HEK293 (cell line): ENCODE measurements around the gene B3GNT4.

Source experiments
- FEZF1 ChIP-seq: fragments of 450-650 bp; formaldehyde crosslinking; IDR thresholded peaks from 2 replicates; pipeline ENCODE4 v1.5.1; 2016; ENCODE audit warnings: missing biosample characterization, missing genetic modification characterization
- KLF1 ChIP-seq: fragments of 450-650 bp; formaldehyde crosslinking; IDR thresholded peaks from 2 replicates; pipeline ENCODE4 v1.5.1; 2016; ENCODE audit warnings: missing biosample characterization, missing genetic modification characterization
- OSR2 ChIP-seq: fragments of 450-650 bp; formaldehyde crosslinking; IDR thresholded peaks from 2 replicates; pipeline ENCODE4 v1.5.1; 2016; ENCODE audit warnings: missing biosample characterization, missing genetic modification characterization
- PATZ1 ChIP-seq: fragments of 450-650 bp; formaldehyde crosslinking; IDR thresholded peaks from 2 replicates; pipeline ENCODE4 v1.5.1; 2016; ENCODE audit warnings: missing biosample characterization, missing genetic modification characterization
- PBX3 ChIP-seq: sonication (generic); formaldehyde crosslinking; IDR thresholded peaks from 2 replicates; pipeline ENCODE4 v1.8.1; 2022; ENCODE audit warnings: mild to moderate bottlenecking, moderate library complexity, missing genetic modification reagents
- PRDM2 ChIP-seq: fragments of 450-650 bp; formaldehyde crosslinking; IDR thresholded peaks from 2 replicates; pipeline ENCODE4 v1.5.1; 2016; ENCODE audit warnings: missing biosample characterization, missing genetic modification characterization, borderline replicate concordance
- SP2 ChIP-seq: fragments of 450-650 bp; formaldehyde crosslinking; IDR thresholded peaks from 2 replicates; pipeline ENCODE4 v1.5.1; 2016; ENCODE audit warnings: missing biosample characterization, missing genetic modification characterization
- SP7 ChIP-seq: fragments of 450-650 bp; formaldehyde crosslinking; IDR thresholded peaks from 2 replicates; pipeline ENCODE4 v1.5.1; 2016; ENCODE audit warnings: missing biosample characterization, missing genetic modification characterization
- ZBTB17 ChIP-seq: fragments of 450-650 bp; formaldehyde crosslinking; IDR thresholded peaks from 2 replicates; pipeline ENCODE4 v1.5.1; 2016; ENCODE audit warnings: missing biosample characterization, missing genetic modification characterization
- ZBTB44 ChIP-seq: fragments of 450-650 bp; IDR thresholded peaks from 2 replicates; pipeline ENCODE4 v1.5.1; 2018; ENCODE audit warnings: missing biosample characterization, mild to moderate bottlenecking, missing genetic modification characterization
- ZBTB6 ChIP-seq: fragments of 450-650 bp; formaldehyde crosslinking; IDR thresholded peaks from 2 replicates; pipeline ENCODE4 v1.5.1; 2017; ENCODE audit warnings: missing biosample characterization, missing genetic modification characterization
- ZIC2 ChIP-seq: fragments of 450-650 bp; formaldehyde crosslinking; IDR thresholded peaks from 2 replicates; pipeline ENCODE4 v1.5.1; 2016; ENCODE audit warnings: missing biosample characterization, missing genetic modification characterization
- ZNF248 ChIP-seq: fragments of 450-650 bp; formaldehyde crosslinking; IDR thresholded peaks from 2 replicates; pipeline ENCODE4 v1.5.1; 2017; ENCODE audit warnings: missing biosample characterization, missing genetic modification characterization
- ZNF394 ChIP-seq: fragments of 450-650 bp; formaldehyde crosslinking; IDR thresholded peaks from 2 replicates; pipeline ENCODE4 v1.5.1; 2016; ENCODE audit warnings: missing biosample characterization, missing genetic modification characterization, mild to moderate bottlenecking, moderate library complexity, borderline replicate concordance
- ZNF398 ChIP-seq: fragments of 450-650 bp; formaldehyde crosslinking; IDR thresholded peaks from 2 replicates; pipeline ENCODE4 v1.5.1; 2017; ENCODE audit warnings: missing biosample characterization, missing genetic modification characterization
- ZNF600 ChIP-seq: fragments of 450-650 bp; formaldehyde crosslinking; IDR thresholded peaks from 2 replicates; pipeline ENCODE4 v1.5.1; 2016; ENCODE audit warnings: missing biosample characterization, missing genetic modification characterization
- ZNF624 ChIP-seq: fragments of 450-650 bp; formaldehyde crosslinking; IDR thresholded peaks from 2 replicates; pipeline ENCODE4 v1.5.1; 2017; ENCODE audit warnings: missing biosample characterization, missing genetic modification characterization
- ZNF830 ChIP-seq: fragments of 450-650 bp; IDR thresholded peaks from 2 replicates; pipeline ENCODE4 v1.5.0; 2018; ENCODE audit warnings: missing biosample characterization, missing genetic modification characterization, low read depth, mild to moderate bottlenecking, moderate library complexity

B3GNT4 gene

GRCh38 chr12:122203301-122204166, at the start of gene B3GNT4 (continued):
- peak; percentile 80 for TF ChIP-seq KLF1 (tag by site-specific recombination)
- no peak for TF ChIP-seq PRDM2 (tag by site-specific recombination)
- no peak for TF ChIP-seq ZBTB6 (tag by site-specific recombination)
- peak; percentile 76 for TF ChIP-seq ZNF398 (tag by site-specific recombination)
- 0 out of 2 replicates have a peak, but pooled peaks have one; percentile 24 for TF ChIP-seq ZNF600 (tag by site-specific recombination)
- TF ChIP-seq SP7 (tag by site-specific recombination) = peak; percentile 56; the same call in 1 of the 2 replicates
- TF ChIP-seq FEZF1 (tag by site-specific recombination) = no peak
- no peak for TF ChIP-seq ZNF248 (tag by site-specific recombination)
- peak; percentile 88 for TF ChIP-seq ZBTB17 (tag by site-specific recombination)
- TF ChIP-seq ZNF394 (tag by site-specific recombination) = no peak
- peak; percentile 51 for TF ChIP-seq OSR2 (tag by site-specific recombination)
- no peak for TF ChIP-seq ZNF830 (tag by site-specific recombination)
- TF ChIP-seq PBX3 = no peak
- TF ChIP-seq ZBTB44 (tag by site-specific recombination) = no peak
- peak; percentile 74 for TF ChIP-seq ZIC2 (tag by site-specific recombination)
- TF ChIP-seq PATZ1 (tag by site-specific recombination) = peak; percentile 55; the same call in 1 of the 2 replicates
- peak; percentile 78 for TF ChIP-seq SP2 (tag by site-specific recombination)
- no peak for TF ChIP-seq ZNF624
